ENCODE data around the gene SMAD5.

SMAD5 gene

GRCh38 chr5:136216230-136216629, 83.6 kb downstream of the SMAD5 start:
- DNase-seq (ENCODE audit: low read depth, low spot score) = no peak

- DNase-seq (ENCODE audit: low read depth, low spot score) = no peak
Observed at GRCh38 chr5:136221340-136221739, 88.7 kb downstream of the SMAD5 start.

GRCh38 chr5:136222580-136223235, 90.1 kb downstream of the SMAD5 start:
- no peak for DNase-seq (ENCODE audit: low read depth, low spot score)

- no peak for DNase-seq (ENCODE audit: low read depth, low spot score)
Observed at GRCh38 chr5:136225796-136226195, 93.2 kb downstream of the SMAD5 start.

- no peak for DNase-seq (ENCODE audit: low read depth, low spot score)
Observed at GRCh38 chr5:136226401-136226800, 93.8 kb downstream of the SMAD5 start.

- no peak for DNase-seq (ENCODE audit: low read depth, low spot score)
Observed at GRCh38 chr5:136228136-136228757, 95.6 kb downstream of the SMAD5 start.

- no peak for DNase-seq (ENCODE audit: low read depth, low spot score)
Observed at GRCh38 chr5:136230176-136230575, 97.5 kb downstream of the SMAD5 start.

- DNase-seq (ENCODE audit: low read depth, low spot score) = no peak
Observed at GRCh38 chr5:136232316-136232715, 99.7 kb downstream of the SMAD5 start.
